GM18873 (cell line): ENCODE results near the gene TRIM16.
"Not testable (repeated sequence)": the region's sequence is repeated elsewhere in the genome, so short reads cannot be mapped to it uniquely, and the experiment has no call there.

Experiments used
- ATAC-seq: cut with Tn5 transposase; IDR thresholded peaks from one replicate; pipeline ENCODE4 v1.9.1; 2021; ENCODE audit warnings: mild to moderate bottlenecking, moderate library complexity, moderate number of reproducible peaks; ENCODE audit not compliant: unreplicated experiment, low FRiP score

The TRIM16 gene

GRCh38 chr17:15659663-15660062 lies 24.4 kb downstream of the TRIM16 start:
- no peak for ATAC-seq

- no peak for ATAC-seq
Observed at GRCh38 chr17:15659236-15659635, 24.9 kb downstream of the TRIM16 start.

- ATAC-seq = no peak
Observed at GRCh38 chr17:15658296-15658695, 25.8 kb downstream of the TRIM16 start.

- ATAC-seq = no peak
Observed at GRCh38 chr17:15657868-15658267, 26.2 kb downstream of the TRIM16 start.

- no peak for ATAC-seq
Observed at GRCh38 chr17:15654886-15655561, 29.1 kb downstream of the TRIM16 start.

GRCh38 chr17:15654401-15654800 lies 29.7 kb downstream of the TRIM16 start:
- not testable (repeated sequence) for ATAC-seq

GRCh38 chr17:15652960-15653359 lies 31.2 kb downstream of the TRIM16 start:
- ATAC-seq = no peak

GRCh38 chr17:15651583-15652110 lies 32.5 kb downstream of the TRIM16 start:
- no peak for ATAC-seq

GRCh38 chr17:15650741-15651582 lies 33.1 kb downstream of the TRIM16 start:
- no peak for ATAC-seq

- no peak for ATAC-seq
Observed at GRCh38 chr17:15649861-15650421, 34.2 kb downstream of the TRIM16 start.

GRCh38 chr17:15648386-15648785 lies 35.7 kb downstream of the TRIM16 start:
- no peak for ATAC-seq

- ATAC-seq = not testable (repeated sequence)
Observed at GRCh38 chr17:15645942-15646312, 38.2 kb downstream of the TRIM16 start.

- not testable (repeated sequence) for ATAC-seq
Observed at GRCh38 chr17:15645099-15645941, 38.8 kb downstream of the TRIM16 start.

- not testable (repeated sequence) for ATAC-seq
Observed at GRCh38 chr17:15642505-15643251, 41.4 kb downstream of the TRIM16 start.

- not testable (repeated sequence) for ATAC-seq
Observed at GRCh38 chr17:15642014-15642413, 42.1 kb downstream of the TRIM16 start.

GRCh38 chr17:15630930-15631453 lies 53.1 kb downstream of the TRIM16 start:
- not testable (repeated sequence) for ATAC-seq

GRCh38 chr17:15629991-15630390 lies 54.1 kb downstream of the TRIM16 start:
- ATAC-seq = not testable (repeated sequence)

- not testable (repeated sequence) for ATAC-seq
Observed at GRCh38 chr17:15623661-15624209, 60.4 kb downstream of the TRIM16 start.

- not testable (repeated sequence) for ATAC-seq
Observed at GRCh38 chr17:15623255-15623654, 60.9 kb downstream of the TRIM16 start.
